Stimulated activated CD4-positive, alpha-beta T cell treated with anti-CD3 and anti-CD28 coated beads, Interleukin-12 subunit alpha, Interleukin-12 subunit beta, amount 100 ng/mL, for 24 hours (primary cell): ENCODE measurements around the gene ALDH2.
"Not testable (repeated sequence)": the region's sequence is repeated elsewhere in the genome, so short reads cannot be mapped to it uniquely, and the experiment has no call there.

Source experiments
- DNase-seq, 2 experiments: peaks; one replicate each; pipeline ENCODE4 v3.0.0-alpha.2; 2020; ENCODE audit warnings: low read depth in 2 of 2

The ALDH2 gene

GRCh38 chr12:111759271-111759670 is 7.5 kb upstream of the ALDH2 start:
- DNase-seq, result no peak

GRCh38 chr12:111759991-111760390 is 6.7 kb upstream of the ALDH2 start:
- no peak for DNase-seq

- no peak for DNase-seq
These were observed 5.6 kb upstream of the ALDH2 start for GRCh38 chr12:111761099-111761498.

GRCh38 chr12:111761706-111762105 is 5.0 kb upstream of the ALDH2 start:
- no peak for DNase-seq

- DNase-seq, result not testable (repeated sequence)
These were observed 3.2 kb upstream of the ALDH2 start for GRCh38 chr12:111763552-111763951.

GRCh38 chr12:111764120-111764821 is 2.5 kb upstream of the ALDH2 start:
- DNase-seq, result no peak

- no peak for DNase-seq
These were observed 827 bp downstream of the ALDH2 start for GRCh38 chr12:111767362-111768158.

- DNase-seq, result no peak
These were observed 1.6 kb downstream of the ALDH2 start for GRCh38 chr12:111768159-111768895.

- DNase-seq, result no peak
These were observed 2.9 kb downstream of the ALDH2 start for GRCh38 chr12:111769599-111769998.

GRCh38 chr12:111773801-111774551 is 7.2 kb downstream of the ALDH2 start:
- no peak for DNase-seq

GRCh38 chr12:111775205-111776193 is 8.8 kb downstream of the ALDH2 start:
- DNase-seq, result no peak

- no peak for DNase-seq
These were observed 10.2 kb downstream of the ALDH2 start for GRCh38 chr12:111776836-111777344.

GRCh38 chr12:111777345-111778045 is 10.8 kb downstream of the ALDH2 start:
- DNase-seq, result no peak

GRCh38 chr12:111780166-111780565 is 13.4 kb downstream of the ALDH2 start:
- DNase-seq, result no peak

- no peak for DNase-seq
These were observed 13.9 kb downstream of the ALDH2 start for GRCh38 chr12:111780615-111781014.

GRCh38 chr12:111781085-111781658 is 14.4 kb downstream of the ALDH2 start:
- DNase-seq, result no peak

- DNase-seq, result no peak
These were observed 16.3 kb downstream of the ALDH2 start for GRCh38 chr12:111783046-111783445.

GRCh38 chr12:111784953-111785352 is 18.2 kb downstream of the ALDH2 start:
- DNase-seq, result no peak

GRCh38 chr12:111785651-111786050 is 18.9 kb downstream of the ALDH2 start:
- DNase-seq, result no peak
